ENCODE results near the gene KLF1. TPM values are rescaled to one million over a fixed set of nuclear protein-coding genes. Genes with fewer than 3 reads are reported as not detected.
"Not testable (repeated sequence)": the region's sequence is repeated elsewhere in the genome, so short reads cannot be mapped to it uniquely, and the experiment has no call there.

KLF1 gene
- polyA plus RNA-seq, 3 donors = 0.24 to 0.45 (median 0.28) TPM

DNA sequence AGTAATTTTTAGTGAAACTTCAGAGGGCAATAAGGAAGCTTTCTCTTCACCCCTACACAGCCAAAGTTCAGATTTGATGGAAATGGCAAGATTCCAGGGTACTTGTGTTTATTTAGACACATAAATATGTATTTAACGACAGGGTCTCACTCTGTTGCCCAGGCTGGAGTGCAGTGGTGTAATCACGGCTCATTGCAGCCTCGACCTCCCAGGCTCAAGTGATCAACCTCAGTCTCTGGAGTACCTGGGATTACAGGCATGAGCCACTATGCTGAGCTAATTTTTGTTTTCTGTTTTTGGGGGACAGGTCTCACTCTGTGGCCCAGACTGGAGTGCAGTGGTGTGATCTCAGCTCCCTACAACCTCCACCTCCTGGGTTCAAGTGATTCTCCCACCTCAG, 34.0 kb upstream of the KLF1 start:
- no peaks in the 10 kb centered on the region for H4K20me1 ChIP-seq (ENCODE audit: insufficient read depth, low read length)
- peaks cover 0 to 4% (median 0%) of the 10 kb centered on the region in 7 donors for H3K9me3 Mint-ChIP-seq
- intact Hi-C loops (cut with micrococcal nuclease) = no loop called here
- no peak overlapping the region for H3K4me3 Mint-ChIP-seq
- DNase-seq = no peak
- H3K27me3 Mint-ChIP-seq (ENCODE audit: low read depth in 3 of 3) = peaks cover 0 to 3% (median 0%) of the 10 kb centered on the region in 3 donors
- peaks cover 32 to 46% of the 10 kb centered on the region in 2 donors for H3K36me3 Mint-ChIP-seq
- TF ChIP-seq, protein P1, sequence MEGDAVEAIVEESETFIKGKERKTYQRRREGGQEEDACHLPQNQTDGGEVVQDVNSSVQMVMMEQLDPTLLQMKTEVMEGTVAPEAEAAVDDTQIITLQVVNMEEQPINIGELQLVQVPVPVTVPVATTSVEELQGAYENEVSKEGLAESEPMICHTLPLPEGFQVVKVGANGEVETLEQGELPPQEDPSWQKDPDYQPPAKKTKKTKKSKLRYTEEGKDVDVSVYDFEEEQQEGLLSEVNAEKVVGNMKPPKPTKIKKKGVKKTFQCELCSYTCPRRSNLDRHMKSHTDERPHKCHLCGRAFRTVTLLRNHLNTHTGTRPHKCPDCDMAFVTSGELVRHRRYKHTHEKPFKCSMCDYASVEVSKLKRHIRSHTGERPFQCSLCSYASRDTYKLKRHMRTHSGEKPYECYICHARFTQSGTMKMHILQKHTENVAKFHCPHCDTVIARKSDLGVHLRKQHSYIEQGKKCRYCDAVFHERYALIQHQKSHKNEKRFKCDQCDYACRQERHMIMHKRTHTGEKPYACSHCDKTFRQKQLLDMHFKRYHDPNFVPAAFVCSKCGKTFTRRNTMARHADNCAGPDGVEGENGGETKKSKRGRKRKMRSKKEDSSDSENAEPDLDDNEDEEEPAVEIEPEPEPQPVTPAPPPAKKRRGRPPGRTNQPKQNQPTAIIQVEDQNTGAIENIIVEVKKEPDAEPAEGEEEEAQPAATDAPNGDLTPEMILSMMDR (IDR thresholded peaks at IDR 0.05) = no peak
- no peak overlapping the region for H3K27ac ChIP-seq (ENCODE audit: low read depth in 1 of 2, low read length in 2 of 2)
- no peak overlapping the region for H3K9ac ChIP-seq (ENCODE audit: insufficient read depth, low read length, poor library complexity, severe bottlenecking)
- H3K4me3 ChIP-seq (replicated peaks in 1 of 3; ENCODE audit: low read depth in 2 of 3, low read length in 3 of 3) = no peak overlapping the region
- no peak overlapping the region for H2AFZ ChIP-seq (ENCODE audit: insufficient read depth, low read depth, low read length, poor library complexity, severe bottlenecking)
- peak overlapping the region in 5 of 7 donors; percentile 10 to 82 (median 54) for H3K27ac Mint-ChIP-seq
- peaks cover 10 to 14% of the 10 kb centered on the region in 2 donors for H3K4me1 ChIP-seq (ENCODE audit: control insufficient read depth in 1 of 2, insufficient read depth in 2 of 2, low read length in 2 of 2)
- no peaks in the 10 kb centered on the region for H3K79me2 ChIP-seq (ENCODE audit: insufficient read depth, low read length)
- H3K9me3 ChIP-seq (replicated peaks in 1 of 2; ENCODE audit: control insufficient read depth in 1 of 2, insufficient read depth in 1 of 2, low read length in 2 of 2) = no peaks in the 10 kb centered on the region
- H3K4me1 Mint-ChIP-seq = peaks cover 11% of the 10 kb centered on the region
- 68% methylated on average over 3 of the region's 3 CpGs for WGBS (ENCODE audit: insufficient coverage)
- no peaks in the 10 kb centered on the region for H3K27me3 ChIP-seq (ENCODE audit: control insufficient read depth in 2 of 2, insufficient read depth in 2 of 2, low read length in 2 of 2)
- no peak overlapping the region for H3K4me2 ChIP-seq (replicated peaks; ENCODE audit: extremely low read depth, low read length, poor library complexity, severe bottlenecking)
- peaks cover 30 to 41% of the 10 kb centered on the region in 2 donors for H3K36me3 ChIP-seq (replicated peaks in 1 of 2; ENCODE audit: control insufficient read depth in 1 of 2, insufficient read depth in 2 of 2, low read length in 2 of 2)

DNA sequence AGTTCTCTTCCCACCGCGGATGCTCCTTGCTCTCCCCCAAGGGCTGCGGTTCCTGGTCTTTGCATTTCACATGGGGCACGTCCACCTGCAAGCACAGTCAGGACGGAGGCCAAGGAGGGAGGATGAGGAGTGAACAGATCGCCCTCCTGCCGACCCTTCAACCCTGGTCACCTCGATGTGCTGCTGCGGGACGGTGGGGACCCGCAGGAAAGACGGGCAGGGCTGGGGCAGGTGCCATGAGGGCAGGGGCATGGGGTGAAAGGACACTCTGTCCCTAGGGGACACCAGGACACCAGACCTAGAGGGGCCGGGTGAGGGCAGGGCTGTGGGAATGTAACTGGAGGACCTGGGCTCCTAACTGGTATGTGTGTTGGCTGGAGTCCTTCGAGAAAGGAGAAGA, 31.3 kb upstream of the KLF1 start:
- TF ChIP-seq, protein P1 (IDR thresholded peaks at IDR 0.05) = no peak
- Histone ChIP-seq H3K27me3 (ENCODE audit: control insufficient read depth in 2 of 2, insufficient read depth in 2 of 2, low read length in 2 of 2) (no peaks in the 10 kb centered on the region), H3K4me2 (replicated peaks; ENCODE audit: extremely low read depth, low read length, poor library complexity, severe bottlenecking) (no peak overlapping the region), H3K27ac (ENCODE audit: low read depth in 1 of 2, low read length in 2 of 2) (no peak overlapping the region), H3K4me1 (ENCODE audit: control insufficient read depth in 1 of 2, insufficient read depth in 2 of 2, low read length in 2 of 2) (peaks cover 26 to 29% of the 10 kb centered on the region in 2 donors), H3K9ac (ENCODE audit: insufficient read depth, low read length, poor library complexity, severe bottlenecking) (no peak overlapping the region), H3K4me3 (replicated peaks in 1 of 3; ENCODE audit: low read depth in 2 of 3, low read length in 3 of 3) (no peak overlapping the region), H2AFZ (ENCODE audit: insufficient read depth, low read depth, low read length, poor library complexity, severe bottlenecking) (no peak overlapping the region), H3K36me3 (replicated peaks in 1 of 2; ENCODE audit: control insufficient read depth in 1 of 2, insufficient read depth in 2 of 2, low read length in 2 of 2) (peaks cover 11 to 13% of the 10 kb centered on the region in 2 donors), H3K79me2 (ENCODE audit: insufficient read depth, low read length) (no peaks in the 10 kb centered on the region), H3K9me3 (replicated peaks in 1 of 2; ENCODE audit: control insufficient read depth in 1 of 2, insufficient read depth in 1 of 2, low read length in 2 of 2) (no peaks in the 10 kb centered on the region), H4K20me1 (ENCODE audit: insufficient read depth, low read length) (no peaks in the 10 kb centered on the region)
- Mint-ChIP-seq H3K4me3 (peak overlapping the region; percentile 70 to 73), H3K27ac (peak overlapping the region in 6 of 7 donors; percentile 28 to 93 (median 88)), H3K27me3 (ENCODE audit: low read depth in 3 of 3) (peaks cover 0 to 5% (median 0%) of the 10 kb centered on the region in 3 donors), H3K4me1 (peaks cover 26% of the 10 kb centered on the region), H3K36me3 (peaks cover 10 to 18% of the 10 kb centered on the region in 2 donors), H3K9me3 (peaks cover 0 to 4% (median 0%) of the 10 kb centered on the region in 7 donors)
- intact Hi-C loops (cut with micrococcal nuclease) = no loop called here
- DNase-seq = no peak
- 93% methylated on average over 9 of the region's 14 CpGs for WGBS (ENCODE audit: insufficient coverage)

DNA sequence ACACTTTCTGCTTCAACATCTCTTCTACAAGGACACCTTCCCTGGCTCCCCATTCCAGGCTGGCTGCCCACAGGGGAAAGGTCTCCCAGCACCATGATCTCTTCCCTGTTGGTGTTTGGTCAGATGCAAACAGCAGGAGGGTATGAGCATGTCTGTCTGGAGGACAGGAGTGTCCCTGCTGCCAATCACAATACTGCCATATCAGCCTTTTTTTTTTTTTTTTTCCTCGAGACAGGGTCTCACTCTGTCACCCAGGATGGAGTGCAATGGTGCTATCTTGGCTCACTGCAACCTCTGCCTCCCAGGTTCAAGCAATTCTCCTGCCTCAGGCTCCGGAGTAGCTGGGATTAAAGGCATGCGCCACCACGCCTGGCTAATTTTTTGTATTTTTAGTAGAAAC, 28.9 kb upstream of the KLF1 start:
- H3K27me3 ChIP-seq (ENCODE audit: control insufficient read depth in 2 of 2, insufficient read depth in 2 of 2, low read length in 2 of 2); H2AFZ ChIP-seq (ENCODE audit: insufficient read depth, low read depth, low read length, poor library complexity, severe bottlenecking); H3K27ac Mint-ChIP-seq; H3K79me2 ChIP-seq (ENCODE audit: insufficient read depth, low read length); H4K20me1 ChIP-seq (ENCODE audit: insufficient read depth, low read length); DNase-seq; H3K4me3 ChIP-seq (replicated peaks in 1 of 3; ENCODE audit: low read depth in 2 of 3, low read length in 3 of 3); H3K9ac ChIP-seq (ENCODE audit: insufficient read depth, low read length, poor library complexity, severe bottlenecking); H3K36me3 Mint-ChIP-seq; H3K9me3 ChIP-seq (replicated peaks in 1 of 2; ENCODE audit: control insufficient read depth in 1 of 2, insufficient read depth in 1 of 2, low read length in 2 of 2); H3K4me2 ChIP-seq (replicated peaks; ENCODE audit: extremely low read depth, low read length, poor library complexity, severe bottlenecking); H3K27ac ChIP-seq (ENCODE audit: low read depth in 1 of 2, low read length in 2 of 2); intact Hi-C loops (cut with micrococcal nuclease); H3K9me3 Mint-ChIP-seq; H3K4me3 Mint-ChIP-seq; H3K36me3 ChIP-seq (replicated peaks in 1 of 2; ENCODE audit: control insufficient read depth in 1 of 2, insufficient read depth in 2 of 2, low read length in 2 of 2); H3K27me3 Mint-ChIP-seq (ENCODE audit: low read depth in 3 of 3): not testable (repeated sequence)
- no CpG with 5 or more reads among the region's 4 CpGs for WGBS (ENCODE audit: insufficient coverage)
- H3K4me1 ChIP-seq (ENCODE audit: control insufficient read depth in 1 of 2, insufficient read depth in 2 of 2, low read length in 2 of 2) = peaks cover 37 to 40% of the 10 kb centered on the region in 2 donors
- peaks cover 39% of the 10 kb centered on the region for H3K4me1 Mint-ChIP-seq
